Body of pancreas (tissue), 4 donors: ENCODE results near the gene LTV1. TPM values are rescaled to one million over a fixed set of nuclear protein-coding genes. Genes with fewer than 3 reads are reported as not detected.

Experiments
- ATAC-seq: fragments of 150-250 bp; one replicate; pipeline ENCODE4 v1.9.1; 2016
- DNase-seq, 4 donors: peaks; one replicate each; pipeline ENCODE4 v3.0.0-alpha.2; 2019
- H3K27ac ChIP-seq, 4 donors: fragments of 200-600 bp; sonication (generic); 1 replicate in 3 of 4; 2 replicates in 1 of 4; pipeline versions ENCODE4 v1.5.1 to v1.6.1; 2016 to 2019; ENCODE audit warnings: mild to moderate bottlenecking in 1 of 4, mixed read lengths in 1 of 4, moderate library complexity in 1 of 4
- H3K27me3 ChIP-seq, 2 donors: fragments of 200-600 bp; sonication (generic); one replicate each; pipeline ENCODE4 v1.6.0; 2016; ENCODE audit warnings: mild to moderate bottlenecking in 1 of 2
- H3K36me3 ChIP-seq, 2 donors: fragments of 200-600 bp; sonication (generic); replicated peaks in 1 of 2; 2 replicates each; pipeline ENCODE4 v1.5.1; 2016; ENCODE audit warnings: low read depth in 2 of 2; ENCODE audit not compliant: insufficient read depth in 1 of 2
- H3K4me1 ChIP-seq: fragments of 200-600 bp; sonication (generic); one replicate; pipeline ENCODE4 v1.6.0; 2016
- H3K4me3 ChIP-seq, 2 donors: fragments of 200-600 bp; sonication (generic); 1 replicate in 1 of 2; 2 replicates in 1 of 2; pipeline ENCODE4 v1.5.1; 2016 to 2019
- H3K9me3 ChIP-seq, 3 donors: fragments of 200-600 bp; sonication (generic); 1 replicate in 2 of 3; 2 replicates in 1 of 3; pipeline ENCODE4 v1.5.1; 2016
- CTCF ChIP-seq, 7 experiments: fragments of 450-650 bp in 4 of 7; fragments of 200-600 bp in 3 of 7; sonication (generic) in 3 of 7; IDR thresholded peaks; one replicate each; pipeline ENCODE4 v1.5.1; 2016 to 2019; ENCODE audit warnings: antibody characterized with exemption in 7 of 7
- POLR2A ChIP-seq, 3 donors: fragments of 450-650 bp; IDR thresholded peaks; one replicate each; pipeline ENCODE4 v1.6.1; 2016; ENCODE audit warnings: antibody characterized with exemption in 3 of 3, mild to moderate bottlenecking in 2 of 3
- WGBS, 2 donors: methylation state at CpG; one replicate each; pipeline ENCODE4 v1.1.5; 2017; 5-methylcytosine and 5-hydroxymethylcytosine counted together
- intact Hi-C: fragments of 100-400 bp; cut with DNase I; formaldehyde crosslinking; loops from one replicate; pipeline ENCODE4 v1.15.1; 2023
- total RNA-seq, 2 donors: library from RNA; depleted of rRNA; stranded (reverse); fragments of >200 nt; gene quantifications; one replicate each; pipeline ENCODE4 v1.1.0, GENCODE V29; 2016

Gene LTV1
- total RNA-seq, 2 donors from 2014 or later, result 6.7 to 6.9 TPM

GRCh38 chr6:143896126-143896860, 53.2 kb downstream of the LTV1 start:
- Histone ChIP-seq H3K9me3 (no peaks in the 10 kb centered on the region), H3K4me1 (peaks cover 8% of the 10 kb centered on the region), H3K27ac (no peak overlapping the region), H3K27me3 (no peaks in the 10 kb centered on the region), H3K36me3 (no peaks in the 10 kb centered on the region), H3K4me3 (no peak overlapping the region)
- TF ChIP-seq CTCF (IDR thresholded peaks at IDR 0.05), result no peak
- TF ChIP-seq POLR2A (IDR thresholded peaks at IDR 0.05), result no peak
- WGBS, 2 donors, result 40 to 48% methylated on average over 3 of the region's 3 CpGs
- no peak for ATAC-seq
- intact Hi-C loops, result no loop called here
- DNase-seq, result no peak

GRCh38 chr6:143900358-143900757, 57.2 kb downstream of the LTV1 start:
- 52 to 60% methylated on average over 2 of the region's 2 CpGs for WGBS, 2 donors
- no peak overlapping the region for H3K4me3 ChIP-seq
- H3K27ac ChIP-seq, result no peak overlapping the region
- DNase-seq (no peak), ATAC-seq (no peak)
- TF ChIP-seq POLR2A (IDR thresholded peaks at IDR 0.05), result no peak
- TF ChIP-seq CTCF (IDR thresholded peaks at IDR 0.05), result no peak
- intact Hi-C loops, result no loop called here
- H3K27me3 ChIP-seq, result no peaks in the 10 kb centered on the region
- no peaks in the 10 kb centered on the region for H3K9me3 ChIP-seq
- peaks cover 8% of the 10 kb centered on the region for H3K4me1 ChIP-seq
- H3K36me3 ChIP-seq, result no peaks in the 10 kb centered on the region

- Histone ChIP-seq H3K4me1 (no peaks in the 10 kb centered on the region), H3K9me3 (no peaks in the 10 kb centered on the region), H3K36me3 (no peaks in the 10 kb centered on the region), H3K27ac (no peak overlapping the region), H3K4me3 (no peak overlapping the region), H3K27me3 (no peaks in the 10 kb centered on the region)
- TF ChIP-seq CTCF (IDR thresholded peaks at IDR 0.05), result no peak
- TF ChIP-seq POLR2A (IDR thresholded peaks at IDR 0.05), result no peak
- 60 to 66% methylated on average over 6 of the region's 6 CpGs for WGBS, 2 donors
- intact Hi-C loops, result no loop called here
- peak; percentile 9 for ATAC-seq
- peak in 2 of 4 donors; percentile 13 to 25 for DNase-seq
Observed at GRCh38 chr6:143901885-143902750, 59.0 kb downstream of the LTV1 start.

GRCh38 chr6:143902827-143903226, 59.7 kb downstream of the LTV1 start:
- H3K4me1 ChIP-seq, result no peaks in the 10 kb centered on the region
- H3K4me3 ChIP-seq, result no peak overlapping the region
- H3K9me3 ChIP-seq, result no peaks in the 10 kb centered on the region
- intact Hi-C loops, result no loop called here
- DNase-seq (no peak), ATAC-seq (no peak)
- H3K27me3 ChIP-seq, result no peaks in the 10 kb centered on the region
- H3K27ac ChIP-seq, result no peak overlapping the region
- 82 to 84% methylated on average over 2 of the region's 2 CpGs for WGBS, 2 donors
- TF ChIP-seq CTCF (IDR thresholded peaks at IDR 0.05) (no peak), POLR2A (IDR thresholded peaks at IDR 0.05) (no peak)
- H3K36me3 ChIP-seq, result no peaks in the 10 kb centered on the region
